Keratinocyte (primary cell): ENCODE measurements around the gene SDR39U1. TPM values are rescaled to one million over a fixed set of nuclear protein-coding genes. Genes with fewer than 3 reads are reported as not detected.

Experiments used
- DNase-seq: peaks from one replicate; pipeline ENCODE4 v3.0.0-alpha.2; 2011; ENCODE audit warnings: low read depth, missing footprints, low spot score
- FAIRE-seq: peaks from 2 replicates; lab custom pipeline; 2011; peaks lifted over from hg19 to GRCh38; lab: Jason Lieb, UNC
- H2AFZ ChIP-seq: 2 replicates; pipeline ENCODE4 v1.6.0; 2012; ENCODE audit warnings: low read length, control low read depth, inconsistent platforms; ENCODE audit not compliant: control insufficient read depth
- H3K27ac ChIP-seq: 2 replicates; pipeline ENCODE4 v1.5.1; 2011; ENCODE audit warnings: low read length; ENCODE audit not compliant: control insufficient read depth, insufficient read depth
- H3K27me3 ChIP-seq: 3 replicates; pipeline ENCODE4 v1.6.0; 2011; ENCODE audit warnings: low read length; ENCODE audit not compliant: control insufficient read depth, insufficient read depth; ENCODE audit errors: extremely low read depth
- H3K36me3 ChIP-seq, 2 experiments: 2 replicates in 1 of 2; 3 replicates in 1 of 2; pipeline ENCODE4 v1.5.1; 2011; ENCODE audit warnings: low read length in 2 of 2, mild to moderate bottlenecking in 1 of 2; ENCODE audit not compliant: control insufficient read depth in 2 of 2, insufficient read depth in 2 of 2; ENCODE audit errors: extremely low read depth in 1 of 2
- H3K4me1 ChIP-seq: 3 replicates; pipeline ENCODE4 v1.5.1; 2011; ENCODE audit warnings: low read length; ENCODE audit not compliant: control insufficient read depth, insufficient read depth; ENCODE audit errors: extremely low read depth
- H3K4me2 ChIP-seq: 3 replicates; pipeline ENCODE4 v1.6.0; 2011; ENCODE audit warnings: low read depth, low read length; ENCODE audit not compliant: control insufficient read depth, insufficient read depth; ENCODE audit errors: extremely low read depth
- H3K4me3 ChIP-seq, 3 experiments: fragments of 200-600 bp in 1 of 3; sonication (generic) in 1 of 3; 2 replicates in 2 of 3; 3 replicates in 1 of 3; pipeline ENCODE4 v1.5.1; 2011 to 2016; ENCODE audit warnings: low read length in 3 of 3, mild to moderate bottlenecking in 3 of 3, control low read depth in 2 of 3, inconsistent platforms in 1 of 3, low read depth in 1 of 3, mixed read lengths in 1 of 3, mixed run types in 1 of 3, moderate library complexity in 1 of 3; ENCODE audit not compliant: control insufficient read depth in 2 of 3, insufficient read depth in 2 of 3; ENCODE audit errors: extremely low read depth in 1 of 3
- H3K79me2 ChIP-seq: 2 replicates; pipeline ENCODE4 v1.6.0; 2012; ENCODE audit warnings: low read length; ENCODE audit not compliant: control insufficient read depth, insufficient read depth
- H3K9ac ChIP-seq: 3 replicates; pipeline ENCODE4 v1.6.0; 2011; ENCODE audit warnings: low read length; ENCODE audit not compliant: control insufficient read depth, insufficient read depth; ENCODE audit errors: extremely low read depth
- H3K9me1 ChIP-seq: 3 replicates; pipeline ENCODE4 v1.6.0; 2011; ENCODE audit warnings: low read length; ENCODE audit not compliant: control insufficient read depth, insufficient read depth; ENCODE audit errors: extremely low read depth
- H3K9me3 ChIP-seq: 2 replicates; pipeline ENCODE4 v1.5.1; 2012; ENCODE audit warnings: low read depth, low read length; ENCODE audit not compliant: control insufficient read depth
- H4K20me1 ChIP-seq: 3 replicates; pipeline ENCODE4 v1.6.0; 2011; ENCODE audit warnings: low read length; ENCODE audit not compliant: control insufficient read depth, insufficient read depth; ENCODE audit errors: extremely low read depth
- EZH2 ChIP-seq: IDR thresholded peaks from one replicate; pipeline ENCODE4 v1.6.1; 2012; ENCODE audit warnings: inconsistent platforms, mild to moderate bottlenecking, low read length, moderate library complexity
- dilution Hi-C: fragments of 300-500 bp; cut with MboI; formaldehyde crosslinking; loops from one replicate; pipeline ENCODE4 v1.7.0; 2020; ENCODE audit warnings: low sequenced_read_pairs; ENCODE audit not compliant: extremely low pct_ligation_motif_present
- polyA plus RNA-seq, 5 experiments: library from polyadenylated mRNA; depleted of rRNA in 3 of 5; stranded (reverse) in 3 of 5; stranded (forward) in 1 of 5; unstranded in 1 of 5; fragments of >200 nt; gene quantifications; 1 replicate in 1 of 5; 2 replicates in 3 of 5; 3 replicates in 1 of 5; pipeline versions ENCODE4 v1.2.1 to v1.2.3, GENCODE V29; 2011 to 2012; ENCODE audit warnings: missing spikeins in 2 of 5, low read depth in 1 of 5, low replicate concordance in 1 of 5
- TF ChIP-seq, protein P1 (sequence below), 3 experiments: IDR thresholded peaks in 1 of 3; conservative IDR thresholded peaks in 1 of 3; optimal IDR thresholded peaks in 1 of 3; 2 replicates in 2 of 3; 3 replicates in 1 of 3; pipeline versions ENCODE3 to v1.5.1; 2011; ENCODE audit warnings: low read length in 3 of 3, mild to moderate bottlenecking in 3 of 3, moderate library complexity in 2 of 3, control low read depth in 1 of 3, inconsistent platforms in 1 of 3; ENCODE audit not compliant: insufficient read depth in 2 of 3; ENCODE audit errors: extremely low read depth in 1 of 3

Gene SDR39U1
- polyA plus RNA-seq, 1 donor (not counting 4 experiments of a cell fraction or from before 2014, with no cell fraction given): 27.4 TPM

DNA sequence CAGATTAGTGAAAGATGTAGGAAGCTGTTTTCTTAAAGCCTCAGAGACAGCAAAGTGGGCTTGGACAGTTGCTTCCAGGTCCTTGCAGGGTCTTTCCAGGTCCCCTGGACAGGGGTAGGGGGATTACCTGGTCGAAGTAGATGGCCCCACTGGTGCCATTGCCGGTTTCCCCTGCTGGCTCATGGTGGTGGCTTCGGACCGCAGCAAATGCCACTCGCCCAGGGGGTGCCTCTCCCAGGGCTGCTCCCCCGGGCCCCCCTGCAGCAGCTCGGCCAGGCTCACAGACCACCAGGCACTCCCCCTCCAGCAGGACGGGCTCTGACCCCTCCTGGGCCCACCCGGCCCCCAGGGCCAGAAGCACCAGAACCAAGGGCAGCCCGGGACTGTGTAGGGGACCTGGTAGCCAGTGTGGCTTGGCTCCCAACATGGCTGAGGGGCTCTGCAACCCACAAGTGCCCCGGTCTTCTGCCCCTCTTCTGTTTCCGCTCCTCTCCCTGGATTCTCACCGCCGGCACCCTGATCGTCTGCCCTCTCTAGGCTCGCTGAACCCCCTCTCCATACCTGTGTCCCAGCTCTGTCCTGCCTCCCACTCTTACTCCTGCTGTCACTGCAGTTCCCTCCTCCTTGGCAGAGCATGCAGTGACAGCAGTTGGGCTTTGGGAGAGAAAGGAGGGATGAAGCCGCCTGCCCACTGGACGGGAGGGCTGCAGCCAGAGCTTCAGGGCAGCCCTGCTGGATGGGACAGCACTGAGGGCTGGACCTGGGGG is 13.8 kb downstream of the SDR39U1 start:
- FAIRE-seq (no peak), DNase-seq (no peak)
- dilution Hi-C loops: no loop called here
- Histone ChIP-seq H3K4me2 (no peak overlapping the region), H3K79me2 (peaks cover 25% of the 10 kb centered on the region), H3K9me1 (no peaks in the 10 kb centered on the region), H3K4me3 (no peak overlapping the region), H3K9ac (peak overlapping the region; percentile 95), H3K36me3 (peaks cover 9 to 16% of the 10 kb centered on the region in 2 experiments), H3K27me3 (no peaks in the 10 kb centered on the region), H3K4me1 (peaks cover 52% of the 10 kb centered on the region), H4K20me1 (no peaks in the 10 kb centered on the region), H3K9me3 (no peaks in the 10 kb centered on the region), H3K27ac (peak overlapping the region; percentile 94), H2AFZ (no peak overlapping the region)
- TF ChIP-seq EZH2: no peak
- TF ChIP-seq, protein P1, sequence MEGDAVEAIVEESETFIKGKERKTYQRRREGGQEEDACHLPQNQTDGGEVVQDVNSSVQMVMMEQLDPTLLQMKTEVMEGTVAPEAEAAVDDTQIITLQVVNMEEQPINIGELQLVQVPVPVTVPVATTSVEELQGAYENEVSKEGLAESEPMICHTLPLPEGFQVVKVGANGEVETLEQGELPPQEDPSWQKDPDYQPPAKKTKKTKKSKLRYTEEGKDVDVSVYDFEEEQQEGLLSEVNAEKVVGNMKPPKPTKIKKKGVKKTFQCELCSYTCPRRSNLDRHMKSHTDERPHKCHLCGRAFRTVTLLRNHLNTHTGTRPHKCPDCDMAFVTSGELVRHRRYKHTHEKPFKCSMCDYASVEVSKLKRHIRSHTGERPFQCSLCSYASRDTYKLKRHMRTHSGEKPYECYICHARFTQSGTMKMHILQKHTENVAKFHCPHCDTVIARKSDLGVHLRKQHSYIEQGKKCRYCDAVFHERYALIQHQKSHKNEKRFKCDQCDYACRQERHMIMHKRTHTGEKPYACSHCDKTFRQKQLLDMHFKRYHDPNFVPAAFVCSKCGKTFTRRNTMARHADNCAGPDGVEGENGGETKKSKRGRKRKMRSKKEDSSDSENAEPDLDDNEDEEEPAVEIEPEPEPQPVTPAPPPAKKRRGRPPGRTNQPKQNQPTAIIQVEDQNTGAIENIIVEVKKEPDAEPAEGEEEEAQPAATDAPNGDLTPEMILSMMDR (optimal IDR thresholded peaks at IDR 0.05 in 1 of 3, IDR thresholded peaks at IDR 0.05 in 1 of 3, conservative IDR thresholded peaks at IDR 0.05 in 1 of 3; ENCODE audit: extremely low read depth in 1 of 3, insufficient read depth in 2 of 3, low read length in 3 of 3): no peak

DNA sequence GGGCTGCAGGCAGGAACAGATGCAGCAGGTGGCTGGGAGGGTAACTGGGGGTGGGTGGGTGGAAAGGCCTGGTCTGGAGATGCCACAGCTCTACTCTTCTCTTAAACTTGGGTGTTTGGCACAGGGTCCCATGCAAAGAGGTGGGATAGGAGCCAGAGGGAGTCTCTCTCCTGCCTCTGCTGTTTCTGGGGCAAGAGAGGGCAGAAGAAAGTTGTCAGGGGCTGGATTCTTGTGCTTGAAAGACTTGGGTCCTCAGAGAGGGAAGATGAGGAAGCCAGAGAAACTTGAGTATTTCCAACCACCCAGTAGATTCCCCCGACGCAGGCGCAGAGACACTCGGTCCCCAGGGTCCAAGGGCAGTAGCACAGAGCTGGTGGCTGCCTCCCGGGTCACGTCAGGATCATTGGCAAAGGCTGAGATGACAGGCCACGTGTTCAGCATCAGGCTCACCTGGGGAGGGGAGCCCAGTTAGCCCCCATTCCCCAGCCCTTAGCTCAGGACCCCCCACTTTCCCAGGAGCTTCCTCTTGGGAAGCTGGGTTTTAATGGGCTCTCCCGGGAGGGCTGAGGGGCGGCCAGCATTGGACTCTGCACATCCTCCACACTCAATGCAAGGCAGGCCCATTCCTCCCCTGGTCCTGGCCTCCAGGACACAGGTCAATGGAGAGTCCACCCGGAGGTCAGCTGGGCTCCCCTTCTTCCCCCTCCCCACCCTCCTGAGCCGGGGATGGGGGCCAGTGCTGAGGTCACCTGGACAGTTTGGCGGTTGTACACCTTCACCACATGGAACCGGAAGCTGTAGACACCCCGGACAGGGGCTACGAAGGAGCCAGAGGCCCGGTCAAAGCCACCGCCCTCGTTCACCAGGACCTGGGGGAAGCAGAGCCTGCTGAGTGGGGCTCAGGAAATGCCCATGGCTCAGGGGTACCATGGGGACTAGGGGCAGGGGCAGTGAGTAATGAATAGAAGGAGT is 14.8 kb downstream of the SDR39U1 start:
- peaks cover 6 to 13% of the 10 kb centered on the region in 2 experiments for H3K36me3 ChIP-seq
- H3K9ac ChIP-seq: no peak overlapping the region
- H3K9me3 ChIP-seq: no peaks in the 10 kb centered on the region
- no peak overlapping the region for H2AFZ ChIP-seq
- no peak overlapping the region for H3K4me2 ChIP-seq
- FAIRE-seq (no peak), DNase-seq (no peak)
- no peak overlapping the region for H3K27ac ChIP-seq
- no peaks in the 10 kb centered on the region for H4K20me1 ChIP-seq
- no peak overlapping the region for H3K4me3 ChIP-seq
- no peak for TF ChIP-seq EZH2
- TF ChIP-seq, protein P1 (optimal IDR thresholded peaks at IDR 0.05 in 1 of 3, IDR thresholded peaks at IDR 0.05 in 1 of 3, conservative IDR thresholded peaks at IDR 0.05 in 1 of 3; ENCODE audit: extremely low read depth in 1 of 3, insufficient read depth in 2 of 3, low read length in 3 of 3): no peak
- H3K79me2 ChIP-seq: peaks cover 23% of the 10 kb centered on the region
- dilution Hi-C loops: no loop called here
- no peaks in the 10 kb centered on the region for H3K27me3 ChIP-seq
- peaks cover 51% of the 10 kb centered on the region for H3K4me1 ChIP-seq
- H3K9me1 ChIP-seq: no peaks in the 10 kb centered on the region
